Measurements from ENCODE around the gene NOVA1. TPM values are rescaled to one million over a fixed set of nuclear protein-coding genes. Genes with fewer than 3 reads are reported as not detected.

Gene NOVA1
- total and polyA plus RNA-seq, 2 donors (not counting 3 experiments of a cell fraction or from before 2014, with no cell fraction given), result 2.7 to 3.3 TPM

DNA sequence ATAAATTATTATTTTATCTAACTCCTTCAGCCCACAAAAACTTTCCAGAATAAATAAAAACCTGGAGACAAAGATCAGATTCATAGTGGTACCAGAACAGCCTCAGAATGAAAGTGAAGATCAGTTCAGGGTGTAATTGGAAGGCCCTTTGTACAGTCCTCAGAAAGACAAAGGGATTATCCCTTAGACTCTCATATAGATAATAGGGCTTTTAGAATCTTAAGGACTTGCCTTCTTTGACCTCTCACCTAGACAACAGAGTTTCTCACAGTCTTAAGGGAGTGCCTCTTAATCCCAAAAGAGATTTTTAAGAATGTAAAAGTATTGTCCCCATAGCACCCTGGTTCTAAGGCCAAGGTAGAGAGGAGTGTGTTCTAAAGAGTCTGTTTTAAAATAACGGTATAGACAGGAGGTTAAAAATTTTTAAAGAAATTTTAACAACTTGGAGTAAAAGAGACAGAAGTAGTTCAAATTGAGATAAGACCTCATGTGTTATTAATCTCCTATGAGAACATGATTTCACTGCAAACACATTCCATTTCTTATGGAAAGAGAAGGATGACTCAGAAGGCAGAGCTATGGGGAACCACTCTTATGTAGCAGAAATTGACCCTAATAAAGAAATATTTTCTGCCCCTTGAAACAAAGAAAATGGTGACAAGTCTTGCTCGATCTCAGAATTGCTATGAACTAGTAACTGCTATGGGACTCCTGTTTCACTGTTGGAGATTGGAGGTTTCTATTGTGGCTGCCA, 24.2 kb upstream of the NOVA1 start:
- FAIRE-seq (no peak), DNase-seq (ENCODE audit: low read depth, low spot score) (no peak)
- H3K4me3 ChIP-seq (replicated peaks in 1 of 3; ENCODE audit: insufficient read depth in 1 of 3, low read depth in 1 of 3, low read length in 3 of 3), result no peak overlapping the region
- no TSS peak for BruUV-seq (replicated peaks)
- H3K27me3 ChIP-seq (ENCODE audit: control insufficient read depth in 2 of 2, insufficient read depth in 2 of 2, low read length in 2 of 2), result no peaks in the 10 kb centered on the region
- no peaks in the 10 kb centered on the region for H3K9me1 ChIP-seq (replicated peaks; ENCODE audit: control insufficient read depth, extremely low read depth, insufficient read depth, low read length)
- no peak overlapping the region for H3K4me2 ChIP-seq (ENCODE audit: insufficient read depth, low read length)
- no peak overlapping the region for H3K9ac ChIP-seq (replicated peaks; ENCODE audit: extremely low read depth, insufficient read depth, low read length)
- intact Hi-C loops (cut with micrococcal nuclease) (no loop called here), dilution Hi-C loops (cut with MboI; ENCODE audit: extremely low pct_ligation_motif_present, low sequenced_read_pairs) (no loop called here)
- no peaks in the 10 kb centered on the region for H3K4me1 ChIP-seq (ENCODE audit: control insufficient read depth, extremely low read depth, insufficient read depth, low read length)
- no peaks in the 10 kb centered on the region for H3K36me3 ChIP-seq (ENCODE audit: control insufficient read depth in 2 of 2, extremely low read depth in 1 of 2, insufficient read depth in 2 of 2, low read length in 2 of 2)
- no peak overlapping the region for H2AFZ ChIP-seq (ENCODE audit: low read depth, low read length)
- ChIA-PET POLR2A (no interaction called here), CTCF (no interaction called here)
- no peaks in the 10 kb centered on the region for H4K20me1 ChIP-seq (replicated peaks; ENCODE audit: control insufficient read depth, extremely low read depth, insufficient read depth, low read length)
- TF ChIP-seq POLR2AphosphoS5 (IDR thresholded peaks at IDR 0.05; ENCODE audit: insufficient read depth, low read depth, low read length) (no peak), POLR2A (IDR thresholded peaks at IDR 0.05; ENCODE audit: low read depth, low read length) (no peak)
- TF ChIP-seq, protein P1, sequence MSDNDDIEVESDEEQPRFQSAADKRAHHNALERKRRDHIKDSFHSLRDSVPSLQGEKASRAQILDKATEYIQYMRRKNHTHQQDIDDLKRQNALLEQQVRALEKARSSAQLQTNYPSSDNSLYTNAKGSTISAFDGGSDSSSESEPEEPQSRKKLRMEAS (IDR thresholded peaks at IDR 0.05; ENCODE audit: insufficient read depth, insufficient read length), result no peak
- no peak overlapping the region for H3K27ac ChIP-seq (ENCODE audit: insufficient read depth, low read depth, low read length)
- H3K9me3 ChIP-seq (replicated peaks; ENCODE audit: control insufficient read depth, insufficient read depth, low read length), result no peaks in the 10 kb centered on the region
- H3K79me2 ChIP-seq (ENCODE audit: control insufficient read depth, insufficient read depth, low read length), result no peaks in the 10 kb centered on the region

DNA sequence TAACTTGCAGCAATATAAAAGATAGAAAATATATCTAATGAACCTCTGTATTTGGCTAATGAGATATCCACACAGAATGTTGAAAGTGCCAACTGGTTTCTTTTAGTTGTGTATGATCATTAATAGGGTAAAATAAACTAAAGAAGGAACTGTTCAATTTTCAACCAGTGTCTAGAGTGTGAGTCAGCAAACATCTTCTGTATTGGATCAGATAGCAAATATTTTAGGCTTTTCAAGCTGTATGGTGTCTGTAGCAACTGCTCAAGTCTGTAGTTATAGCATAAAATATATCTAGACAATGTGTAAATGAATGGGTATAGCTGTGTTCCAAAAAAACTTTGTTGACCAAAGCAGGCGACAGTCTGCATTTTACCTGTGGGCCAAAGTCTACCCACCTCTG, 23.5 kb upstream of the NOVA1 start:
- Histone ChIP-seq H3K9me1 (replicated peaks; ENCODE audit: control insufficient read depth, extremely low read depth, insufficient read depth, low read length) (no peaks in the 10 kb centered on the region), H3K79me2 (ENCODE audit: control insufficient read depth, insufficient read depth, low read length) (no peaks in the 10 kb centered on the region), H3K27ac (ENCODE audit: insufficient read depth, low read depth, low read length) (no peak overlapping the region), H3K9me3 (replicated peaks; ENCODE audit: control insufficient read depth, insufficient read depth, low read length) (no peaks in the 10 kb centered on the region), H3K4me2 (ENCODE audit: insufficient read depth, low read length) (no peak overlapping the region), H4K20me1 (replicated peaks; ENCODE audit: control insufficient read depth, extremely low read depth, insufficient read depth, low read length) (no peaks in the 10 kb centered on the region), H3K4me3 (replicated peaks in 1 of 3; ENCODE audit: insufficient read depth in 1 of 3, low read depth in 1 of 3, low read length in 3 of 3) (no peak overlapping the region), H2AFZ (ENCODE audit: low read depth, low read length) (no peak overlapping the region), H3K4me1 (ENCODE audit: control insufficient read depth, extremely low read depth, insufficient read depth, low read length) (no peaks in the 10 kb centered on the region), H3K9ac (replicated peaks; ENCODE audit: extremely low read depth, insufficient read depth, low read length) (no peak overlapping the region), H3K36me3 (ENCODE audit: control insufficient read depth in 2 of 2, extremely low read depth in 1 of 2, insufficient read depth in 2 of 2, low read length in 2 of 2) (no peaks in the 10 kb centered on the region), H3K27me3 (ENCODE audit: control insufficient read depth in 2 of 2, insufficient read depth in 2 of 2, low read length in 2 of 2) (no peaks in the 10 kb centered on the region)
- DNase-seq (ENCODE audit: low read depth, low spot score), result no peak
- no peak for FAIRE-seq
- dilution Hi-C loops (cut with MboI; ENCODE audit: extremely low pct_ligation_motif_present, low sequenced_read_pairs), result no loop called here
- intact Hi-C loops (cut with micrococcal nuclease), result no loop called here
- CTCF ChIA-PET, result no interaction called here
- BruUV-seq (replicated peaks), result no TSS peak
- POLR2A ChIA-PET, result no interaction called here
- TF ChIP-seq JUN (IDR thresholded peaks at IDR 0.05; ENCODE audit: borderline replicate concordance, insufficient read depth, insufficient read length, low read depth) (no peak), POLR2AphosphoS5 (IDR thresholded peaks at IDR 0.05; ENCODE audit: insufficient read depth, low read depth, low read length) (no peak), GATA2 (IDR thresholded peaks at IDR 0.05; ENCODE audit: insufficient read depth, insufficient read length, low read depth, low read length) (no peak), EZH2 (IDR thresholded peaks at IDR 0.05; ENCODE audit: borderline replicate concordance, low read depth, low read length, severe bottlenecking) (no peak), FOS (IDR thresholded peaks at IDR 0.05; ENCODE audit: borderline replicate concordance, insufficient read depth, low read length) (no peak), MYC (IDR thresholded peaks at IDR 0.05; ENCODE audit: low read depth, low read length) (no peak)
- TF ChIP-seq, protein P1 (IDR thresholded peaks at IDR 0.05; ENCODE audit: insufficient read depth, insufficient read length), result no peak

Measured in endothelial cell of umbilical vein (primary cell).